ENCODE measurements around the gene F12. TPM values are rescaled to one million over a fixed set of nuclear protein-coding genes. Genes with fewer than 3 reads are reported as not detected.

Gene F12
- total RNA-seq, 1 experiment from 2014 or later: 10.0 TPM

DNA sequence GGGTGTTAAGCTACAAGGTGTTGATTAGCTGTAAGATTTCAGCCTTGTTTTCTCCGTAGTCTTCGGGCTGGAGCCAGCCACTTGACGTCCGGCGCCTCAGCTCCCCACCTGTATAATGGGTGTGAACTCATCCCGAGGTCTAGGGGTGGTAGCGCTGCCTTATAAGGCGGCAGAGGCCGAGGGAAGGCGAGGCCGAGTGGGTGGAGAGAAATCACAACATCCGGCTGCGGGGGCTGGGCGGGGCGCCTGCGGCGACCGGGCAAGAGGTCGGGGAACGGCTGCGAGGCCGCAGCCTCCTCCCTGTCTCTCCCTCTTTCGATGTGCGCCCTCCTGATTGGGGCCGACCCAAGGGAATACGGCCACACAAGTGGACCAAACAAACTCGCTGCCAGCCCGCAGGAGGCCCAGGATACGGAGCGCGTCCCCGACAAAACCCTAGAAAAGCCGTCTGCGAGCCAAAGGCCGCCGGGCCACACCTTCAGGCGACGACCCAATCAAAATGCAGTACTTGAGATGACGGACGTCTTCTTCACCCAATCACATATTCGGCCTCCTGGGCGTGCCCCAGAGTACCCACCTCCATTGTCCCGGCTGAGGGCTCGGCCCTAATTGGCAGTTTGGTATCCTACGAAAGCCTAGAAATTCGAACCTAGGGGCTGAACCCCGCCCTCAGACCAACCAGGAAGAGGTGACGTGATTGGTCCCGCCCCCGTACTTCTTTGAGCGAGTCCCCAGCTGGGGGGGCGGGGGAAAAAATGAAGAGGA, 16.6 kb upstream of the F12 start (continued):
- TF ChIP-seq, protein P1, sequence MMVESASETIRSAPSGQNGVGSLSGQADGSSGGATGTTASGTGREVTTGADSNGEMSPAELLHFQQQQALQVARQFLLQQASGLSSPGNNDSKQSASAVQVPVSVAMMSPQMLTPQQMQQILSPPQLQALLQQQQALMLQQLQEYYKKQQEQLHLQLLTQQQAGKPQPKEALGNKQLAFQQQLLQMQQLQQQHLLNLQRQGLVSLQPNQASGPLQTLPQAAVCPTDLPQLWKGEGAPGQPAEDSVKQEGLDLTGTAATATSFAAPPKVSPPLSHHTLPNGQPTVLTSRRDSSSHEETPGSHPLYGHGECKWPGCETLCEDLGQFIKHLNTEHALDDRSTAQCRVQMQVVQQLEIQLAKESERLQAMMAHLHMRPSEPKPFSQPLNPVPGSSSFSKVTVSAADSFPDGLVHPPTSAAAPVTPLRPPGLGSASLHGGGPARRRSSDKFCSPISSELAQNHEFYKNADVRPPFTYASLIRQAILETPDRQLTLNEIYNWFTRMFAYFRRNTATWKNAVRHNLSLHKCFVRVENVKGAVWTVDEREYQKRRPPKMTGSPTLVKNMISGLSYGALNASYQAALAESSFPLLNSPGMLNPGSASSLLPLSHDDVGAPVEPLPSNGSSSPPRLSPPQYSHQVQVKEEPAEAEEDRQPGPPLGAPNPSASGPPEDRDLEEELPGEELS (CRISPR knock-in tag; IDR thresholded peaks at IDR 0.05): 0 out of 2 replicates have a peak, but pooled peaks have one; percentile 13
- no peak for TF ChIP-seq NR3C1 (CRISPR knock-in tag; conservative IDR thresholded peaks at IDR 0.05; ENCODE audit: low read depth)
- TF ChIP-seq SMAD3 (CRISPR knock-in tag; IDR thresholded peaks at IDR 0.05; ENCODE audit: borderline replicate concordance): no peak

DNA sequence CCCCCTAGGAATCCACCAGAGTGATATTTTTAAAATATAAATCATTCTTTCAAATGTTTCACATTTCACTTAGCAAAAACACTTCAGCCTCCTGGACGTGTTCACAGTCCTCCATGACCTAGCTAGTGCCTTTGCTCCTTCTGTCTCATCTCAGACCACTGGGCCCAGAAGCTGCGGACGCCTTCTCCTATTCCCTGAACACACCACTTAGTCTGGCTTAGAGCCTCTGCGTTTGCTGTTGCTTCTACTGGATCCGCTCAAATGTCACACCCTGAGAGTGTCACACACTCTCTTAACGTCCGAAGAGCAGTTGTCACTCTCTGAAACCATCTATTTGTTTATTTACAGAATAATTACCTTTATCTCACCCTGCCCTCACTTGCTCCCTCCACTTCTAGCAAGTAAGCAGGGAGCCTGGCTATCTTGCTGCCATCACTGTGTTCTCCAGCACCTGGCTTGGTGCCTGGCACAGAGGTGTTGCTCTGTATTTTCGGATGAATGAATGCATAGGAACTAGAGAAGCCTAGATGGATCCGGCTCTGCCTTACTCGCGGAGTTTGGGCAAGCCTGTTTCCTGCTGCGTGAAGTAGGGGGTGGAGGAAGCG, 15.9 kb upstream of the F12 start:
- H3K36me3 Mint-ChIP-seq: no peaks in the 10 kb centered on the region
- ChIA-PET CTCF (interaction anchor here (0.9 to 9.4 kb wide), 10 partner anchors 19 to 182 kb away, joined by 3 to 95 read pairs (median 6); partner anchors contain the start of gene PFN3), POLR2A (interaction anchor here (0.6 to 2.2 kb wide), 6 partner anchors 21 to 92 kb away, joined by 3 to 14 read pairs (median 4); partner anchors contain the start of gene DDX41)
- H3K4me3 Mint-ChIP-seq: peak overlapping the region; percentile 84
- no peak for ATAC-seq
- TF ChIP-seq EMX1 (CRISPR knock-in tag; IDR thresholded peaks at IDR 0.05): no peak
- TF ChIP-seq, protein P1 (CRISPR knock-in tag; IDR thresholded peaks at IDR 0.05): no peak
- TF ChIP-seq, protein P2, sequence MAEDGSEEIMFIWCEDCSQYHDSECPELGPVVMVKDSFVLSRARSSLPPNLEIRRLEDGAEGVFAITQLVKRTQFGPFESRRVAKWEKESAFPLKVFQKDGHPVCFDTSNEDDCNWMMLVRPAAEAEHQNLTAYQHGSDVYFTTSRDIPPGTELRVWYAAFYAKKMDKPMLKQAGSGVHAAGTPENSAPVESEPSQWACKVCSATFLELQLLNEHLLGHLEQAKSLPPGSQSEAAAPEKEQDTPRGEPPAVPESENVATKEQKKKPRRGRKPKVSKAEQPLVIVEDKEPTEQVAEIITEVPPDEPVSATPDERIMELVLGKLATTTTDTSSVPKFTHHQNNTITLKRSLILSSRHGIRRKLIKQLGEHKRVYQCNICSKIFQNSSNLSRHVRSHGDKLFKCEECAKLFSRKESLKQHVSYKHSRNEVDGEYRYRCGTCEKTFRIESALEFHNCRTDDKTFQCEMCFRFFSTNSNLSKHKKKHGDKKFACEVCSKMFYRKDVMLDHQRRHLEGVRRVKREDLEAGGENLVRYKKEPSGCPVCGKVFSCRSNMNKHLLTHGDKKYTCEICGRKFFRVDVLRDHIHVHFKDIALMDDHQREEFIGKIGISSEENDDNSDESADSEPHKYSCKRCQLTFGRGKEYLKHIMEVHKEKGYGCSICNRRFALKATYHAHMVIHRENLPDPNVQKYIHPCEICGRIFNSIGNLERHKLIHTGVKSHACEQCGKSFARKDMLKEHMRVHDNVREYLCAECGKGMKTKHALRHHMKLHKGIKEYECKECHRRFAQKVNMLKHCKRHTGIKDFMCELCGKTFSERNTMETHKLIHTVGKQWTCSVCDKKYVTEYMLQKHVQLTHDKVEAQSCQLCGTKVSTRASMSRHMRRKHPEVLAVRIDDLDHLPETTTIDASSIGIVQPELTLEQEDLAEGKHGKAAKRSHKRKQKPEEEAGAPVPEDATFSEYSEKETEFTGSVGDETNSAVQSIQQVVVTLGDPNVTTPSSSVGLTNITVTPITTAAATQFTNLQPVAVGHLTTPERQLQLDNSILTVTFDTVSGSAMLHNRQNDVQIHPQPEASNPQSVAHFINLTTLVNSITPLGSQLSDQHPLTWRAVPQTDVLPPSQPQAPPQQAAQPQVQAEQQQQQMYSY (CRISPR knock-in tag; IDR thresholded peaks at IDR 0.05): no peak
- TF ChIP-seq ZBTB21 (CRISPR knock-in tag; IDR thresholded peaks at IDR 0.05; ENCODE audit: borderline replicate concordance): no peak
- no peak for TF ChIP-seq GRHL2 (CRISPR knock-in tag; IDR thresholded peaks at IDR 0.05; ENCODE audit: insufficient replicate concordance, severe bottlenecking)
- no peak for TF ChIP-seq ZNF232 (CRISPR knock-in tag; IDR thresholded peaks at IDR 0.05)
- peak overlapping the region; percentile 98 for H3K27ac Mint-ChIP-seq
- no peak for DNase-seq (ENCODE audit: low spot score)
- H3K27me3 Mint-ChIP-seq (ENCODE audit: low read depth): peaks cover 5% of the 10 kb centered on the region
- H3K4me1 Mint-ChIP-seq: peaks cover 18% of the 10 kb centered on the region
- no peaks in the 10 kb centered on the region for H3K9me3 Mint-ChIP-seq

DNA sequence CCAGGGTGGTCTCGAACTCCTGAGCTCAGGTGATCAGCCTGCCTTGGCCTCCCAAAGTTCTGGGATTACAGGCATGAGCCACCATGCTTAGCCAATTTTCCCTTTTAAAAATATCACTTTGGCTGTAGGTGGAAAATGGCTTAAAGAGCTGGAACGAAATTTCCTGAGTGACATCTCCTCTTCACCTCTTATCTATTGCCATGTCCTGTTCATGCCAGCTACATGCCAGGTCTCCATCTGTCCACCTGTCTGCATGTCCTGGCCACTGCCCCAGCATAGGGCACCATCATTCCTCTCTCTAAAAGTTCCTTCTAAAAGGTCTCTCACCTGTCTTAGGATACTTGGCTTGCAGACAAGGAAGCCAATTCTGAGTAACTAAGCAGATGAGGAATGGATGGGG, 14.3 kb upstream of the F12 start:
- POLR2A ChIA-PET: no interaction called here
- no peak for TF ChIP-seq ZNF396 (CRISPR knock-in tag; IDR thresholded peaks at IDR 0.05; ENCODE audit: borderline replicate concordance)
- no peak for TF ChIP-seq FOXJ3 (CRISPR knock-in tag; IDR thresholded peaks at IDR 0.05; ENCODE audit: borderline replicate concordance)
- TF ChIP-seq, protein P3, sequence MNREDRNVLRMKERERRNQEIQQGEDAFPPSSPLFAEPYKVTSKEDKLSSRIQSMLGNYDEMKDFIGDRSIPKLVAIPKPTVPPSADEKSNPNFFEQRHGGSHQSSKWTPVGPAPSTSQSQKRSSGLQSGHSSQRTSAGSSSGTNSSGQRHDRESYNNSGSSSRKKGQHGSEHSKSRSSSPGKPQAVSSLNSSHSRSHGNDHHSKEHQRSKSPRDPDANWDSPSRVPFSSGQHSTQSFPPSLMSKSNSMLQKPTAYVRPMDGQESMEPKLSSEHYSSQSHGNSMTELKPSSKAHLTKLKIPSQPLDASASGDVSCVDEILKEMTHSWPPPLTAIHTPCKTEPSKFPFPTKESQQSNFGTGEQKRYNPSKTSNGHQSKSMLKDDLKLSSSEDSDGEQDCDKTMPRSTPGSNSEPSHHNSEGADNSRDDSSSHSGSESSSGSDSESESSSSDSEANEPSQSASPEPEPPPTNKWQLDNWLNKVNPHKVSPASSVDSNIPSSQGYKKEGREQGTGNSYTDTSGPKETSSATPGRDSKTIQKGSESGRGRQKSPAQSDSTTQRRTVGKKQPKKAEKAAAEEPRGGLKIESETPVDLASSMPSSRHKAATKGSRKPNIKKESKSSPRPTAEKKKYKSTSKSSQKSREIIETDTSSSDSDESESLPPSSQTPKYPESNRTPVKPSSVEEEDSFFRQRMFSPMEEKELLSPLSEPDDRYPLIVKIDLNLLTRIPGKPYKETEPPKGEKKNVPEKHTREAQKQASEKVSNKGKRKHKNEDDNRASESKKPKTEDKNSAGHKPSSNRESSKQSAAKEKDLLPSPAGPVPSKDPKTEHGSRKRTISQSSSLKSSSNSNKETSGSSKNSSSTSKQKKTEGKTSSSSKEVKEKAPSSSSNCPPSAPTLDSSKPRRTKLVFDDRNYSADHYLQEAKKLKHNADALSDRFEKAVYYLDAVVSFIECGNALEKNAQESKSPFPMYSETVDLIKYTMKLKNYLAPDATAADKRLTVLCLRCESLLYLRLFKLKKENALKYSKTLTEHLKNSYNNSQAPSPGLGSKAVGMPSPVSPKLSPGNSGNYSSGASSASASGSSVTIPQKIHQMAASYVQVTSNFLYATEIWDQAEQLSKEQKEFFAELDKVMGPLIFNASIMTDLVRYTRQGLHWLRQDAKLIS (CRISPR knock-in tag; IDR thresholded peaks at IDR 0.05; ENCODE audit: borderline replicate concordance): no peak
- TF ChIP-seq ZNF416 (CRISPR knock-in tag; IDR thresholded peaks at IDR 0.05): no peak
- no peak for TF ChIP-seq EMX1 (CRISPR knock-in tag; IDR thresholded peaks at IDR 0.05)
- TF ChIP-seq, protein P4, sequence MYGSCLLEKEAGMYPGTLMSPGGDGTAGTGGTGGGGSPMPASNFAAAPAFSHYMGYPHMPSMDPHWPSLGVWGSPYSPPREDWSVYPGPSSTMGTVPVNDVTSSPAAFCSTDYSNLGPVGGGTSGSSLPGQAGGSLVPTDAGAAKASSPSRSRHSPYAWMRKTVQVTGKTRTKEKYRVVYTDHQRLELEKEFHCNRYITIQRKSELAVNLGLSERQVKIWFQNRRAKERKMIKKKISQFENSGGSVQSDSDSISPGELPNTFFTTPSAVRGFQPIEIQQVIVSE (CRISPR knock-in tag; IDR thresholded peaks at IDR 0.05; ENCODE audit: borderline replicate concordance): no peak
- TF ChIP-seq, protein P2 (CRISPR knock-in tag; IDR thresholded peaks at IDR 0.05): no peak

More for the DNA sequence above, 14.3 kb upstream of the F12 start:
- peaks cover 12% of the 10 kb centered on the region for H3K4me1 Mint-ChIP-seq
- no peak overlapping the region for H3K27ac Mint-ChIP-seq
- H3K27me3 Mint-ChIP-seq (ENCODE audit: low read depth): peaks cover 5% of the 10 kb centered on the region
- H3K4me3 Mint-ChIP-seq: no peak overlapping the region
- DNase-seq (ENCODE audit: low spot score): no peak
- no peaks in the 10 kb centered on the region for H3K9me3 Mint-ChIP-seq
- ATAC-seq: no peak
- H3K36me3 Mint-ChIP-seq: no peaks in the 10 kb centered on the region
- CTCF ChIA-PET: interaction anchor here (0.6 to 9.4 kb wide), 7 partner anchors 21 to 57 kb away, joined by 3 to 95 read pairs (median 3); partner anchors contain the start of gene PFN3

Data from WTC11 (cell line).